K562 (cell line): ENCODE results near the gene RBM17. TPM values are rescaled to one million over a fixed set of nuclear protein-coding genes. Genes with fewer than 3 reads are reported as not detected.

Experiments
- BACH1 ChIP-seq: fragments of 200-800 bp; sonication (Bioruptor generic); IDR thresholded peaks from 2 replicates; pipeline ENCODE4 v1.6.1; 2016; ENCODE audit warnings: missing genetic modification characterization, missing compliant biosample characterization
- CAMTA2 ChIP-seq: fragments of 250-450 bp; sonication (Bioruptor Pico); conservative IDR thresholded peaks from 2 replicates; pipeline ENCODE4 v1.5.1; 2022
- CBX2 ChIP-seq: fragments of 200-600 bp; sonication (generic); IDR thresholded peaks from one replicate; pipeline ENCODE4 v1.6.1; 2012; ENCODE audit warnings: mild to moderate bottlenecking, low read length, inconsistent platforms; ENCODE audit not compliant: insufficient read depth, poor library complexity, severe bottlenecking
- EHMT2 ChIP-seq: fragments of 450-650 bp; IDR thresholded peaks from 2 replicates; pipeline ENCODE4 v1.6.1; 2018; ENCODE audit warnings: antibody characterized with exemption
- EP300 ChIP-seq: IDR thresholded peaks from 2 replicates; pipeline ENCODE4 v1.6.1; 2012; ENCODE audit warnings: low read length, improper control_type of control experiment
- ERF ChIP-seq: fragments of 450-650 bp; formaldehyde crosslinking; IDR thresholded peaks from 2 replicates; pipeline ENCODE4 v1.4.0; 2020; ENCODE audit warnings: mild to moderate bottlenecking, mixed read lengths
- ETS2 ChIP-seq: IDR thresholded peaks from 2 replicates; pipeline ENCODE4 v1.6.1; 2016; ENCODE audit warnings: borderline replicate concordance, missing genetic modification characterization, mild to moderate bottlenecking, moderate library complexity, missing compliant biosample characterization; ENCODE audit not compliant: poor library complexity, severe bottlenecking
- ETV6 ChIP-seq, 3 experiments: fragments of 150-350 bp in 1 of 3; sonication (generic) in 1 of 3; formaldehyde crosslinking in 1 of 3; IDR thresholded peaks; 2 replicates each; pipeline versions ENCODE4 v1.6.1 to v1.8.0; 2014 to 2022; ENCODE audit warnings: borderline replicate concordance in 2 of 3, low read depth in 2 of 3, antibody characterized with exemption in 1 of 3, low read length in 1 of 3, mild to moderate bottlenecking in 1 of 3, missing genetic modification reagents in 1 of 3
- FOXM1 ChIP-seq, 2 experiments: fragments of 450-650 bp in 1 of 2; sonication (generic) in 1 of 2; formaldehyde crosslinking in 1 of 2; IDR thresholded peaks; 2 replicates each; pipeline versions ENCODE4 v1.6.1 to v1.9.0; 2017 to 2022; ENCODE audit warnings: low read depth in 2 of 2, mild to moderate bottlenecking in 2 of 2, missing genetic modification reagents in 1 of 2, moderate library complexity in 1 of 2
- HOXB6 ChIP-seq: fragments of 250-450 bp; sonication (Bioruptor Pico); IDR thresholded peaks from 2 replicates; pipeline ENCODE4 v1.5.1; 2022; ENCODE audit warnings: mild to moderate bottlenecking, borderline replicate concordance
- KAT7 ChIP-seq: sonication (generic); formaldehyde crosslinking; IDR thresholded peaks from 2 replicates; pipeline ENCODE4 v1.8.0; 2022; ENCODE audit warnings: missing genetic modification reagents, mild to moderate bottlenecking, borderline replicate concordance
- KLF1 ChIP-seq: fragments of 450-650 bp; IDR thresholded peaks from 2 replicates; pipeline ENCODE4 v1.6.1; 2016; ENCODE audit warnings: missing genetic modification characterization, missing compliant biosample characterization
- LEF1 ChIP-seq: fragments of 450-650 bp; IDR thresholded peaks from 2 replicates; pipeline ENCODE4 v1.6.1; 2016; ENCODE audit warnings: mild to moderate bottlenecking
- POLR2G ChIP-seq: fragments of 200-400 bp; formaldehyde crosslinking; IDR thresholded peaks from 2 replicates; pipeline ENCODE4 v1.6.1; 2017; ENCODE audit warnings: low read depth, mild to moderate bottlenecking, antibody characterized with exemption, low read length, moderate library complexity
- TCF7 ChIP-seq: sonication (generic); IDR thresholded peaks from 2 replicates; pipeline ENCODE4 v1.6.1; 2016; ENCODE audit warnings: antibody characterized with exemption, borderline replicate concordance
- WHSC1 ChIP-seq: IDR thresholded peaks from one replicate; pipeline ENCODE4 v1.6.1; 2012; ENCODE audit warnings: low read length, control low read depth, inconsistent platforms
- ZC3H11A ChIP-seq: IDR thresholded peaks from 2 replicates; pipeline ENCODE4 v1.6.1; 2012; ENCODE audit warnings: low read depth, low read length, improper control_type of control experiment
- ZFP1 ChIP-seq: fragments of 450-650 bp; formaldehyde crosslinking; IDR thresholded peaks from 2 replicates; pipeline ENCODE4 v1.4.0; 2020; ENCODE audit warnings: mild to moderate bottlenecking, mixed read lengths
- ZKSCAN8 ChIP-seq: fragments of 200-800 bp; sonication (Bioruptor generic); IDR thresholded peaks from 2 replicates; pipeline ENCODE4 v1.6.1; 2016; ENCODE audit warnings: missing genetic modification characterization, missing compliant biosample characterization
- ZNF175 ChIP-seq: fragments of 200-800 bp; sonication (Bioruptor generic); IDR thresholded peaks from 2 replicates; pipeline ENCODE4 v1.6.1; 2016; ENCODE audit warnings: low read depth, mild to moderate bottlenecking, missing genetic modification characterization, missing compliant biosample characterization
- ZNF280A ChIP-seq: fragments of 450-650 bp; IDR thresholded peaks from 2 replicates; pipeline ENCODE4 v1.6.1; 2018; ENCODE audit warnings: mild to moderate bottlenecking, low read depth; ENCODE audit not compliant: partially characterized antibody
- ZNF311 ChIP-seq: fragments of 250-450 bp; sonication (Bioruptor Pico); IDR thresholded peaks from 2 replicates; pipeline ENCODE4 v1.4.0; 2020; ENCODE audit warnings: mild to moderate bottlenecking, moderate library complexity
- ZNF408 ChIP-seq: fragments of 250-450 bp; sonication (Bioruptor Pico); IDR thresholded peaks from 2 replicates; pipeline ENCODE4 v1.4.0; 2020; ENCODE audit warnings: low read depth, mild to moderate bottlenecking, moderate library complexity
- ZNF511 ChIP-seq: sonication (generic); formaldehyde crosslinking; IDR thresholded peaks from 2 replicates; pipeline ENCODE4 v1.8.0; 2022; ENCODE audit warnings: mild to moderate bottlenecking, missing genetic modification reagents
- ZNF551 ChIP-seq: fragments of 250-450 bp; sonication (Bioruptor Pico); IDR thresholded peaks from 2 replicates; pipeline ENCODE4 v1.5.0; 2021; ENCODE audit warnings: mild to moderate bottlenecking, moderate library complexity
- ZNF778 ChIP-seq: fragments of 450-650 bp; formaldehyde crosslinking; IDR thresholded peaks from 2 replicates; pipeline ENCODE4 v1.4.0; 2020; ENCODE audit warnings: mild to moderate bottlenecking, moderate library complexity
- ZNF780A ChIP-seq: fragments of 250-450 bp; sonication (Bioruptor Pico); IDR thresholded peaks from 2 replicates; pipeline ENCODE4 v1.5.0; 2021; ENCODE audit warnings: mild to moderate bottlenecking
- ZZZ3 ChIP-seq: fragments of 450-650 bp; IDR thresholded peaks from 2 replicates; pipeline ENCODE4 v1.6.1; 2016; ENCODE audit warnings: antibody characterized with exemption, mild to moderate bottlenecking, moderate library complexity
- polyA plus RNA-seq, 8 experiments: library from polyadenylated mRNA; depleted of rRNA in 4 of 8; stranded (reverse) in 5 of 8; unstranded in 3 of 8; fragments of >200 nt; fragmentation: Nextera tagmentation in 2 of 8; fragmentation: Illumina TruSeq in 1 of 8; extraction: Ambion mirVana in 2 of 8; extraction: Trizol in 1 of 8; gene quantifications; 2 replicates each; pipeline versions ENCODE4 v1.2.1 to v1.2.3, GENCODE V29; 2011 to 2014; ENCODE audit warnings: inconsistent platforms in 1 of 8, missing spikeins in 1 of 8
- total RNA-seq, 7 experiments: library from RNA; depleted of rRNA in 6 of 7; stranded (reverse); fragments of >200 nt in 6 of 7; fragmentation: Illumina TruSeq in 2 of 7; extraction: Trizol in 2 of 7; gene quantifications; 2 replicates each; pipeline versions ENCODE4 v1.2.1 to v1.2.3, GENCODE V29; 2011 to 2021; ENCODE audit warnings: low replicate concordance in 1 of 7

RBM17 gene
- total and polyA plus RNA-seq, 9 of the 15 experiments (the other 6 are each of a cell fraction or from before 2014, with no cell fraction given): 23.6 to 217 (median 124) TPM

GRCh38 chr10:6086375-6087233 is 2.2 kb upstream of the RBM17 start (continued):
- TF ChIP-seq ZNF175 (no peak), KLF1 (no peak), ERF (CRISPR knock-in tag) (no peak), HOXB6 (CRISPR knock-in tag) (no peak), FOXM1 (IDR thresholded peaks at IDR 0.05; ENCODE audit: low read depth) (no peak), FOXM1 (CRISPR knock-in tag; IDR thresholded peaks at IDR 0.05; ENCODE audit: low read depth) (no peak), CAMTA2 (CRISPR knock-in tag) (no peak), ZFP1 (no peak), BACH1 (peak; percentile 41; the same call in 1 of the 2 replicates), CBX2 (no peak), TCF7 (no peak), ETS2 (tag) (no peak), ZNF551 (CRISPR knock-in tag) (no peak), ZNF311 (CRISPR knock-in tag) (no peak), EP300 (peak; percentile 44), KAT7 (CRISPR knock-in tag) (no peak), ZNF778 (CRISPR knock-in tag) (no peak), LEF1 (no peak; the same call in 1 of the 2 replicates), ZC3H11A (no peak), ZKSCAN8 (CRISPR knock-in tag) (no peak), ZNF280A (no peak), ETV6 (IDR thresholded peaks at IDR 0.05; ENCODE audit: borderline replicate concordance in 1 of 2, low read depth in 2 of 2, low read length in 1 of 2) (no peak), ETV6 (CRISPR knock-in tag; IDR thresholded peaks at IDR 0.05; ENCODE audit: borderline replicate concordance) (no peak), ZNF408 (CRISPR knock-in tag) (no peak), ZZZ3 (no peak), WHSC1 (no peak), ZNF511 (CRISPR knock-in tag) (0 out of 2 replicates have a peak, but pooled peaks have one; percentile 29), EHMT2 (peak; percentile 55; the same call in 1 of the 2 replicates), ZNF780A (no peak), POLR2G (no peak)
